Loucy (cell line): ENCODE measurements around the gene NPRL2.

Experiments used
- EZH2phosphoT487 ChIP-seq: fragments of 200-600 bp; IDR thresholded peaks from 2 replicates; pipeline ENCODE4 v1.6.1; 2018; ENCODE audit warnings: antibody characterized with exemption, mild to moderate bottlenecking, moderate library complexity, borderline replicate concordance
- TF ChIP-seq, protein P1 (sequence below): fragments of 200-600 bp; sonication (generic); conservative IDR thresholded peaks from 2 replicates; pipeline ENCODE4 v1.5.1; 2014; ENCODE audit warnings: mild to moderate bottlenecking, antibody characterized with exemption, low read length

- TF ChIP-seq, protein P1, sequence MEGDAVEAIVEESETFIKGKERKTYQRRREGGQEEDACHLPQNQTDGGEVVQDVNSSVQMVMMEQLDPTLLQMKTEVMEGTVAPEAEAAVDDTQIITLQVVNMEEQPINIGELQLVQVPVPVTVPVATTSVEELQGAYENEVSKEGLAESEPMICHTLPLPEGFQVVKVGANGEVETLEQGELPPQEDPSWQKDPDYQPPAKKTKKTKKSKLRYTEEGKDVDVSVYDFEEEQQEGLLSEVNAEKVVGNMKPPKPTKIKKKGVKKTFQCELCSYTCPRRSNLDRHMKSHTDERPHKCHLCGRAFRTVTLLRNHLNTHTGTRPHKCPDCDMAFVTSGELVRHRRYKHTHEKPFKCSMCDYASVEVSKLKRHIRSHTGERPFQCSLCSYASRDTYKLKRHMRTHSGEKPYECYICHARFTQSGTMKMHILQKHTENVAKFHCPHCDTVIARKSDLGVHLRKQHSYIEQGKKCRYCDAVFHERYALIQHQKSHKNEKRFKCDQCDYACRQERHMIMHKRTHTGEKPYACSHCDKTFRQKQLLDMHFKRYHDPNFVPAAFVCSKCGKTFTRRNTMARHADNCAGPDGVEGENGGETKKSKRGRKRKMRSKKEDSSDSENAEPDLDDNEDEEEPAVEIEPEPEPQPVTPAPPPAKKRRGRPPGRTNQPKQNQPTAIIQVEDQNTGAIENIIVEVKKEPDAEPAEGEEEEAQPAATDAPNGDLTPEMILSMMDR, result no peak
- no peak for TF ChIP-seq EZH2phosphoT487
Observed at GRCh38 chr3:50326182-50326541, 24.4 kb downstream of the NPRL2 start.
